Ishikawa (cell line): ENCODE measurements around the gene IRF6.

Experiments
- EGR1 ChIP-seq: IDR thresholded peaks from 2 replicates; pipeline ENCODE4 v1.6.1; 2012
- EP300 ChIP-seq: IDR thresholded peaks from 2 replicates; pipeline ENCODE4 v1.6.1; 2012; ENCODE audit warnings: borderline replicate concordance
- FOXM1 ChIP-seq: IDR thresholded peaks from 2 replicates; pipeline ENCODE4 v1.6.1; 2012; ENCODE audit warnings: low read depth, borderline replicate concordance
- TAF1 ChIP-seq: IDR thresholded peaks from 2 replicates; pipeline ENCODE4 v1.6.1; 2012; ENCODE audit warnings: low read depth, mild to moderate bottlenecking
- TEAD4 ChIP-seq: IDR thresholded peaks from 2 replicates; pipeline ENCODE4 v1.6.1; 2012
- YY1 ChIP-seq: IDR thresholded peaks from 2 replicates; pipeline ENCODE4 v1.6.1; 2012; ENCODE audit warnings: low read depth
- ZBTB7A ChIP-seq: IDR thresholded peaks from 2 replicates; pipeline ENCODE4 v1.6.1; 2012; ENCODE audit warnings: low read depth
- TF ChIP-seq, protein P1 (sequence below): IDR thresholded peaks from 2 replicates; pipeline ENCODE4 v1.6.1; 2012
- TF ChIP-seq, protein P2 (sequence below): IDR thresholded peaks from 2 replicates; pipeline ENCODE4 v1.6.1; 2012
- TF ChIP-seq, protein P3 (sequence below): IDR thresholded peaks from 2 replicates; pipeline ENCODE4 v1.6.1; 2012; ENCODE audit warnings: low read depth, mild to moderate bottlenecking

DNA sequence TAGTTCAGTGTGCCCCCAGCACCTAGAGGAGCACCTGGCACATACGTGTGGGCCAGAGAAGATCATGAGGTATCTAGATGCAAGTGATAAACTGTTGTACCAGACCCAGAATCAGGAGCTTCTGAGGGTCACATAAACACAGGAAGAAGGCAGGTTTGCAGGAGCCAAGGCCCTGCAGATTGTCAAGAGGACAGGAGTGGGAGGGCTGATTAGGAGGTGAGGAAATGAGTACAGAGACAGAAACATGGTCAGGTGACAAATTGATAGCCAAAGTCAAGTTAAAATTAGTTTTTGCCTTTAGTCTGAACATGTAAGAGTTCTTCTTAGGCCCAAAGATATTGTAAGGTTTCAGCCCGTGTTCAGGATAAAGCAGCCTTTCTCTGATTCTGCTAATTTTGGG lies 64.1 kb downstream of the IRF6 start:
- no peak for TF ChIP-seq EP300
- no peak for TF ChIP-seq TAF1
- no peak for TF ChIP-seq TEAD4
- TF ChIP-seq, protein P1, sequence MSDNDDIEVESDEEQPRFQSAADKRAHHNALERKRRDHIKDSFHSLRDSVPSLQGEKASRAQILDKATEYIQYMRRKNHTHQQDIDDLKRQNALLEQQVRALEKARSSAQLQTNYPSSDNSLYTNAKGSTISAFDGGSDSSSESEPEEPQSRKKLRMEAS, result no peak
- TF ChIP-seq YY1, result no peak
- TF ChIP-seq FOXM1, result no peak
- TF ChIP-seq, protein P2, sequence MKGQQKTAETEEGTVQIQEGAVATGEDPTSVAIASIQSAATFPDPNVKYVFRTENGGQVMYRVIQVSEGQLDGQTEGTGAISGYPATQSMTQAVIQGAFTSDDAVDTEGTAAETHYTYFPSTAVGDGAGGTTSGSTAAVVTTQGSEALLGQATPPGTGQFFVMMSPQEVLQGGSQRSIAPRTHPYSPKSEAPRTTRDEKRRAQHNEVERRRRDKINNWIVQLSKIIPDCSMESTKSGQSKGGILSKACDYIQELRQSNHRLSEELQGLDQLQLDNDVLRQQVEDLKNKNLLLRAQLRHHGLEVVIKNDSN, result no peak
- no peak for TF ChIP-seq ZBTB7A
- TF ChIP-seq EGR1, result no peak
- TF ChIP-seq, protein P3, sequence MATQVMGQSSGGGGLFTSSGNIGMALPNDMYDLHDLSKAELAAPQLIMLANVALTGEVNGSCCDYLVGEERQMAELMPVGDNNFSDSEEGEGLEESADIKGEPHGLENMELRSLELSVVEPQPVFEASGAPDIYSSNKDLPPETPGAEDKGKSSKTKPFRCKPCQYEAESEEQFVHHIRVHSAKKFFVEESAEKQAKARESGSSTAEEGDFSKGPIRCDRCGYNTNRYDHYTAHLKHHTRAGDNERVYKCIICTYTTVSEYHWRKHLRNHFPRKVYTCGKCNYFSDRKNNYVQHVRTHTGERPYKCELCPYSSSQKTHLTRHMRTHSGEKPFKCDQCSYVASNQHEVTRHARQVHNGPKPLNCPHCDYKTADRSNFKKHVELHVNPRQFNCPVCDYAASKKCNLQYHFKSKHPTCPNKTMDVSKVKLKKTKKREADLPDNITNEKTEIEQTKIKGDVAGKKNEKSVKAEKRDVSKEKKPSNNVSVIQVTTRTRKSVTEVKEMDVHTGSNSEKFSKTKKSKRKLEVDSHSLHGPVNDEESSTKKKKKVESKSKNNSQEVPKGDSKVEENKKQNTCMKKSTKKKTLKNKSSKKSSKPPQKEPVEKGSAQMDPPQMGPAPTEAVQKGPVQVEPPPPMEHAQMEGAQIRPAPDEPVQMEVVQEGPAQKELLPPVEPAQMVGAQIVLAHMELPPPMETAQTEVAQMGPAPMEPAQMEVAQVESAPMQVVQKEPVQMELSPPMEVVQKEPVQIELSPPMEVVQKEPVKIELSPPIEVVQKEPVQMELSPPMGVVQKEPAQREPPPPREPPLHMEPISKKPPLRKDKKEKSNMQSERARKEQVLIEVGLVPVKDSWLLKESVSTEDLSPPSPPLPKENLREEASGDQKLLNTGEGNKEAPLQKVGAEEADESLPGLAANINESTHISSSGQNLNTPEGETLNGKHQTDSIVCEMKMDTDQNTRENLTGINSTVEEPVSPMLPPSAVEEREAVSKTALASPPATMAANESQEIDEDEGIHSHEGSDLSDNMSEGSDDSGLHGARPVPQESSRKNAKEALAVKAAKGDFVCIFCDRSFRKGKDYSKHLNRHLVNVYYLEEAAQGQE, result no peak
